Activated CD4-positive, alpha-beta T cell treated with anti-CD3 and anti-CD28 coated beads, Interleukin-2, amount 10 ng/mL, durations not matched to agents 7 days and 5 days (primary cell): Measurements from ENCODE around the gene ZBTB8OS. TPM values are rescaled to one million over a fixed set of nuclear protein-coding genes. Genes with fewer than 3 reads are reported as not detected.

Experiments
- total RNA-seq, 2 experiments: library from RNA; stranded (reverse); gene quantifications; one replicate each; pipeline ENCODE4 v1.2.3, GENCODE V29; 2021

ZBTB8OS gene
- total RNA-seq, 2 experiments from 2014 or later = 51.0 to 57.6 TPM

Other genes starting within 250 kb of the ZBTB8OS start
- not detected for gene ZBTB8B, start 185.5 kb downstream of the ZBTB8OS start, total RNA-seq
- gene ZBTB8A, start 111.1 kb downstream of the ZBTB8OS start, total RNA-seq = under 1 TPM; 0.20 to 0.31 TPM
- gene RBBP4, start 658 bp upstream of the ZBTB8OS start, total RNA-seq = 100 to 1,000 TPM; 311 TPM
- not detected for gene SYNC, start 52.2 kb upstream of the ZBTB8OS start, total RNA-seq
- gene YARS1, start 166.8 kb upstream of the ZBTB8OS start, total RNA-seq = 100 to 1,000 TPM; 167 to 196 TPM
- gene S100PBP, start 167.1 kb upstream of the ZBTB8OS start, total RNA-seq = 10 to 100 TPM; 58.0 to 65.8 TPM
- not detected for gene FNDC5, start 220.4 kb upstream of the ZBTB8OS start, total RNA-seq
- not detected for gene HPCA, start 235.9 kb upstream of the ZBTB8OS start, total RNA-seq